Vagina (tissue), 2 donors: Measurements from ENCODE around the gene PARVG.

Experiments
- POLR2AphosphoS5 ChIP-seq, 2 donors: sonication (generic); formaldehyde crosslinking; IDR thresholded peaks; one replicate each; pipeline ENCODE4 v1.9.0; 2017; ENCODE audit warnings: antibody characterized with exemption in 2 of 2, mild to moderate bottlenecking in 2 of 2, low read depth in 1 of 2; ENCODE audit not compliant: insufficient read depth in 1 of 2
- TF ChIP-seq, protein P1 (sequence below), 3 experiments: fragments of 450-650 bp in 2 of 3; fragments of 200-600 bp in 1 of 3; sonication (generic) in 1 of 3; IDR thresholded peaks; one replicate each; pipeline ENCODE4 v1.5.1; 2017 to 2019; ENCODE audit warnings: antibody characterized with exemption in 3 of 3, mild to moderate bottlenecking in 2 of 3, moderate library complexity in 2 of 3

DNA sequence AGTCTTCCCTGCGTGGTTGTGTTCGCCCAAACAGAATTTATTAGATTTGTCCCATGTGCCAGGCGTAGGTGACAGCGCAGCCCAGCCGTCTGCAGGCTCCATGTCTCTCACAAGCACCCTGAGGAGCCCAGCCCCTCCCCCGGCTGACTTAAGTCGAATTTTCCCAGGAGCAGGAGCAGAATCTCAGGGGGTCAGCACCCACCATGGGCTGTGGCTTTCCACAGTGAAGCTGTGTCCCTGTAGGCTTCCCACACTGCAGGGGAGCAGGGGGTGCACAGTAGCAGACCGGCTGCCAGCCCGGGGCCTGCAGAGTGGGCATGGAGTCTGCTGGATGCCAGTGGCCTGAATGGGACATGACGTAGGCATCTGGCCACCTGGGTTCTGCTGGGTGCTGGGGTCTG is 16.0 kb downstream of the PARVG start:
- TF ChIP-seq POLR2AphosphoS5 (IDR thresholded peaks at IDR 0.05; ENCODE audit: insufficient read depth in 1 of 2, low read depth in 1 of 2) = no peak
- TF ChIP-seq, protein P1, sequence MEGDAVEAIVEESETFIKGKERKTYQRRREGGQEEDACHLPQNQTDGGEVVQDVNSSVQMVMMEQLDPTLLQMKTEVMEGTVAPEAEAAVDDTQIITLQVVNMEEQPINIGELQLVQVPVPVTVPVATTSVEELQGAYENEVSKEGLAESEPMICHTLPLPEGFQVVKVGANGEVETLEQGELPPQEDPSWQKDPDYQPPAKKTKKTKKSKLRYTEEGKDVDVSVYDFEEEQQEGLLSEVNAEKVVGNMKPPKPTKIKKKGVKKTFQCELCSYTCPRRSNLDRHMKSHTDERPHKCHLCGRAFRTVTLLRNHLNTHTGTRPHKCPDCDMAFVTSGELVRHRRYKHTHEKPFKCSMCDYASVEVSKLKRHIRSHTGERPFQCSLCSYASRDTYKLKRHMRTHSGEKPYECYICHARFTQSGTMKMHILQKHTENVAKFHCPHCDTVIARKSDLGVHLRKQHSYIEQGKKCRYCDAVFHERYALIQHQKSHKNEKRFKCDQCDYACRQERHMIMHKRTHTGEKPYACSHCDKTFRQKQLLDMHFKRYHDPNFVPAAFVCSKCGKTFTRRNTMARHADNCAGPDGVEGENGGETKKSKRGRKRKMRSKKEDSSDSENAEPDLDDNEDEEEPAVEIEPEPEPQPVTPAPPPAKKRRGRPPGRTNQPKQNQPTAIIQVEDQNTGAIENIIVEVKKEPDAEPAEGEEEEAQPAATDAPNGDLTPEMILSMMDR (IDR thresholded peaks at IDR 0.05) = no peak
